ENCODE data around the gene OCIAD2.
"Not testable (repeated sequence)": the region's sequence is repeated elsewhere in the genome, so short reads cannot be mapped to it uniquely, and the experiment has no call there.

Gene OCIAD2

DNA sequence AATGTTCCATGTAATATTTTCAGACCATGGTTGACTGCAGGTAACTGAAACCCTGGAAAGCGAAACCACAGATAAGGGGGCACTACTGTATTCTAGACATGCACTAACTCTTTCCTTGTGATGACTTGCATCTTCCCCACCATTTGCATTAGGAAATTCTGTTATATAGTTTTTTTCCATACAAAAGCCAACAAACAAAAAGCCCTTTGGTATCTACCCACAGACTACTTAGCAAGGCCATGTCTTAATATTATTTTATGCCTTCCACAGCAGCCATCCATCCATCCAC is 52.2 kb downstream of the OCIAD2 start:
- no peak for DNase-seq (ENCODE audit: low spot score)

DNA sequence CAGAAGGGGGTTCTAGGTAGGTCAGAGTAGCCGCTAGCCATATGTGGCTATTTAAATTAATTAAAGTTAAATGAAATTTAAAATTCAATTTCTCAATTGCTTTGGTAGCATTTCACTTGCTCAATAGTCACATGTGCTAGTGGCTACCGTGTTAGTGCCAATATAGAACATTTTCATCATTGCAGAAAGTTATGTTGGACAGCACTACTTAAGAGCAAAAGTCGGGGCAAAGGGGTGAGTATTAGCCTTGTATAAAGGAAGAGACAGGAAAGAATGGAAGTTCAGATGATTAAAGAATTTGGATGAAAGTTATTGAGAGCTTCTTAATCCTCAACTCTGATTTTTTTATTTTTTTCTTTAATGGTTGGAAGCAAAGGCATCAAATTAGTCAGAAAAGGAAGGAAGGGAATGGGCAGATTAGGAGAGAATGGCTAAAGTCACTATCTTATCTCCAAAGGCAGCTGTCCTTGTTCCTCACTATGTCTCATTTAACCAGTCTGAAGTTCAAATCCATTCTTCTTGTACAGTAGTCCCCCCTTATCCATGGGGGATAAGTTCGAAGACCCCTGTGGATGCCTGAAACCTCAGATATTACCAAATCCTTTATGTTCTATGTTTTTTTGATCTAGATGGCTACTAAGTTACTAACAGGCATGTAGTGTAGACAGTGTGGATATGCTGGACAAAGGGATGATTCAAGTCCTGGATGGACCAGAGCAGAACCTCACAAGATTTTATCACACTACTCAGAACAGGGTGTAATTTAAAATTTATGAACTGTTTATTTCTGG is 52.8 kb downstream of the OCIAD2 start:
- no peak for DNase-seq (ENCODE audit: low spot score)

GRCh38 chr4:48851651-48852050 is 54.9 kb downstream of the OCIAD2 start:
- no peak for DNase-seq (ENCODE audit: low spot score)

- not testable (repeated sequence) for DNase-seq (ENCODE audit: low spot score)
These were observed 57.8 kb downstream of the OCIAD2 start for GRCh38 chr4:48848799-48849198.

- no peak for DNase-seq (ENCODE audit: low spot score)
These were observed 61.7 kb downstream of the OCIAD2 start for GRCh38 chr4:48844843-48845242.

- DNase-seq (ENCODE audit: low spot score): no peak
These were observed 65.3 kb downstream of the OCIAD2 start for GRCh38 chr4:48841045-48841827.

DNA sequence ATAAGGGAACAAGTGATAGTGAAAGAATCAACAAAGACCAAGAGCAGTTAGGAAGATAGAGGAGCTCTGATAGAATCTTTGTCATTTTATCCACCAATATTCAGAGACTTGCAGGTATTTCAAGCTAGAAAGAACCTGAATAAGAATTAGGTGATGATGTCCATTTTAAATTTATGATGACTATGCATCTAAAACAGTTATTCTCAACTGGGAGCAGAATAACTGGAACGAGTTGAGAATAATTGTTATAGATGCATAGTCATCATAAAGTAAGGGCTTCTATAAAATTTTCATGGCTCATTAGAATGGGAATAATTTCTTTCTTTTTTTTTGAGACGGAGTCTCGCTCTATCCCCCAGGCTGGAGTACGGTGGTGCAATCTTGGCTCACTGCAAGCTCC is 69.9 kb downstream of the OCIAD2 start:
- DNase-seq (ENCODE audit: low spot score): no peak
